PC-3 (cell line): ENCODE measurements around the gene NPLOC4. TPM values are rescaled to one million over a fixed set of nuclear protein-coding genes. Genes with fewer than 3 reads are reported as not detected.

ENCODE experiments used
- ATAC-seq: fragments of 200-7000 bp; cut with Tn5 transposase; 2 replicates; pipeline ENCODE4 v1.9.1; 2020; ENCODE audit warnings: mild to moderate bottlenecking, moderate library complexity
- BruUV-seq: library from RNA; stranded (reverse); fragments of 400-500 nt; replicated peaks from 2 replicates; lab custom pipeline; 2021; lab: Mats Ljungman, UMichigan
- CTCF ChIA-PET: fragments of 300-600 bp; sonication (Branson Sonifier 250); formaldehyde crosslinking; loops from one replicate; lab custom pipeline; 2022; ENCODE audit warnings: antibody characterized with exemption; lab: Charles Lee
- POLR2A ChIA-PET: fragments of 300-600 bp; sonication (Branson Sonifier 250); formaldehyde crosslinking; loops from one replicate; lab custom pipeline; 2022; ENCODE audit warnings: antibody characterized with exemption; ENCODE audit not compliant: unreplicated experiment; lab: Charles Lee
- DNase-seq: peaks from one replicate; pipeline ENCODE4 v3.0.0-alpha.2; 2015
- H2AFZ ChIP-seq: fragments of 300-600 bp; sonication (generic); 2 replicates; pipeline ENCODE4 v1.6.0; 2016; ENCODE audit warnings: antibody characterized with exemption, low read length
- H3F3A ChIP-seq: fragments of 300-600 bp; sonication (generic); one replicate; pipeline ENCODE4 v1.6.0; 2017; ENCODE audit warnings: antibody characterized with exemption, low read length, control low read depth, mild to moderate bottlenecking; ENCODE audit not compliant: unreplicated experiment
- H3K27ac ChIP-seq: fragments of 300-600 bp; sonication (generic); 2 replicates; pipeline ENCODE4 v1.5.1; 2016; ENCODE audit warnings: mild to moderate bottlenecking, low read length
- H3K27me3 ChIP-seq: fragments of 300-600 bp; sonication (generic); 2 replicates; pipeline ENCODE4 v1.6.1; 2016; ENCODE audit warnings: low read length, mixed read lengths
- H3K36me3 ChIP-seq: fragments of 300-600 bp; sonication (generic); 2 replicates; pipeline ENCODE4 v1.6.1; 2016; ENCODE audit warnings: low read depth, mixed run types, low read length, mixed read lengths
- H3K4me1 ChIP-seq: fragments of 300-600 bp; sonication (generic); 2 replicates; pipeline ENCODE4 v1.5.1; 2016; ENCODE audit warnings: low read length; ENCODE audit not compliant: insufficient read depth
- H3K4me2 ChIP-seq: fragments of 300-600 bp; sonication (generic); 2 replicates; pipeline ENCODE4 v1.6.0; 2016; ENCODE audit warnings: low read length
- H3K4me3 ChIP-seq: fragments of 300-600 bp; sonication (generic); 2 replicates; pipeline ENCODE4 v1.5.1; 2016; ENCODE audit warnings: mild to moderate bottlenecking, low read length, mixed read lengths
- H3K79me2 ChIP-seq: fragments of 300-600 bp; sonication (generic); 2 replicates; pipeline ENCODE4 v1.6.1; 2017; ENCODE audit warnings: low read length, mixed read lengths
- H3K9ac ChIP-seq: fragments of 300-600 bp; sonication (generic); 2 replicates; pipeline ENCODE4 v1.6.0; 2016; ENCODE audit warnings: mild to moderate bottlenecking, low read length
- H3K9me2 ChIP-seq: fragments of 300-600 bp; sonication (generic); replicated peaks from 2 replicates; pipeline ENCODE4 v1.6.1; 2016; ENCODE audit warnings: mixed run types, low read length, mixed read lengths
- H3K9me3 ChIP-seq: fragments of 300-600 bp; sonication (generic); 2 replicates; pipeline ENCODE4 v1.6.1; 2016; ENCODE audit warnings: low read length, mixed read lengths
- H4K20me1 ChIP-seq: fragments of 300-600 bp; sonication (generic); 2 replicates; pipeline ENCODE4 v1.6.1; 2016; ENCODE audit warnings: low read length, mixed read lengths
- EZH2 ChIP-seq: fragments of 300-600 bp; sonication (generic); IDR thresholded peaks from one replicate; pipeline ENCODE4 v1.6.1; 2017; ENCODE audit warnings: antibody characterized with exemption, mild to moderate bottlenecking, low read length; ENCODE audit not compliant: unreplicated experiment
- EZH2phosphoT487 ChIP-seq: fragments of 300-600 bp; sonication (generic); IDR thresholded peaks from 2 replicates; pipeline ENCODE4 v1.6.1; 2018; ENCODE audit warnings: mild to moderate bottlenecking, antibody characterized with exemption, low read length, borderline replicate concordance
- intact Hi-C: fragments of 100-400 bp; cut with micrococcal nuclease; formaldehyde crosslinking; loops from 2 replicates; pipeline ENCODE4 v1.9.0; 2023
- total RNA-seq: library from RNA; depleted of rRNA; stranded (reverse); fragments of >200 nt; gene quantifications from 2 replicates; pipeline ENCODE4 v1.2.3, GENCODE V29; 2014
- TF ChIP-seq, protein P1 (sequence below): fragments of 300-600 bp; sonication (generic); conservative IDR thresholded peaks from 2 replicates; pipeline ENCODE4 v1.5.1; 2017; ENCODE audit warnings: antibody characterized with exemption, low read depth, mild to moderate bottlenecking, low read length

Gene NPLOC4
- total RNA-seq, 1 experiment from 2014 or later: 109 TPM

GRCh38 chr17:81580481-81580880 is 56.4 kb downstream of the NPLOC4 start:
- Histone ChIP-seq H2AFZ (no peak overlapping the region), H3K27ac (no peak overlapping the region), H3K79me2 (peaks cover 38% of the 10 kb centered on the region), H3K9ac (no peak overlapping the region), H3K4me2 (no peak overlapping the region), H4K20me1 (peaks cover 76% of the 10 kb centered on the region), H3K4me1 (peaks cover 59% of the 10 kb centered on the region), H3K9me2 (no peaks in the 10 kb centered on the region), H3F3A (peaks cover 10% of the 10 kb centered on the region), H3K4me3 (no peak overlapping the region), H3K36me3 (peaks cover 43% of the 10 kb centered on the region), H3K27me3 (no peaks in the 10 kb centered on the region), H3K9me3 (no peaks in the 10 kb centered on the region)
- POLR2A ChIA-PET: no interaction called here
- CTCF ChIA-PET: no interaction called here
- intact Hi-C loops: no loop called here
- no TSS peak for BruUV-seq
- DNase-seq: no peak
- no peak for TF ChIP-seq EZH2phosphoT487
- no peak for TF ChIP-seq EZH2
- TF ChIP-seq, protein P1, sequence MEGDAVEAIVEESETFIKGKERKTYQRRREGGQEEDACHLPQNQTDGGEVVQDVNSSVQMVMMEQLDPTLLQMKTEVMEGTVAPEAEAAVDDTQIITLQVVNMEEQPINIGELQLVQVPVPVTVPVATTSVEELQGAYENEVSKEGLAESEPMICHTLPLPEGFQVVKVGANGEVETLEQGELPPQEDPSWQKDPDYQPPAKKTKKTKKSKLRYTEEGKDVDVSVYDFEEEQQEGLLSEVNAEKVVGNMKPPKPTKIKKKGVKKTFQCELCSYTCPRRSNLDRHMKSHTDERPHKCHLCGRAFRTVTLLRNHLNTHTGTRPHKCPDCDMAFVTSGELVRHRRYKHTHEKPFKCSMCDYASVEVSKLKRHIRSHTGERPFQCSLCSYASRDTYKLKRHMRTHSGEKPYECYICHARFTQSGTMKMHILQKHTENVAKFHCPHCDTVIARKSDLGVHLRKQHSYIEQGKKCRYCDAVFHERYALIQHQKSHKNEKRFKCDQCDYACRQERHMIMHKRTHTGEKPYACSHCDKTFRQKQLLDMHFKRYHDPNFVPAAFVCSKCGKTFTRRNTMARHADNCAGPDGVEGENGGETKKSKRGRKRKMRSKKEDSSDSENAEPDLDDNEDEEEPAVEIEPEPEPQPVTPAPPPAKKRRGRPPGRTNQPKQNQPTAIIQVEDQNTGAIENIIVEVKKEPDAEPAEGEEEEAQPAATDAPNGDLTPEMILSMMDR: no peak
- no peak for ATAC-seq

GRCh38 chr17:81579821-81580321 is 57.0 kb downstream of the NPLOC4 start:
- no TSS peak for BruUV-seq
- no peak for ATAC-seq

DNA sequence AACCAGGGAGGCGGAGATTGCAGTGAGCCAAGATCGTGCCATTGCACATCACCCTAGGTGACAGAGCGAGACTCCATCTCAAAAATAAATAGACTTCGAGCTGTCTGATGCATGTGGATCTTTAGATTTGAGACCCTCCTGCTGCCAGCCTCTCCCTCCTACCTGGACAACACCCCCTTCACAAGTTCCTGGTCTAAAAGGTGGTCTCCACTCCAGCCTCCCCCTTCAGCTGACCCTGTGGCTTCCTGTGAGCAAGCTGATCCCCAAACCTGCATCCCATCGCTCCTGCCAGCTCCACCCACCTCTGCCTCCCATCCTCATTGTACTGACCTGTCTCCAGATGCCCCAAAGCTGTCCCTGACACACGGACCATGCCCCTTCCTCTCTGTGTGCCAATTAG is 57.6 kb downstream of the NPLOC4 start:
- Histone ChIP-seq H4K20me1 (peaks cover 78% of the 10 kb centered on the region), H3K9me3 (no peaks in the 10 kb centered on the region), H3K27ac (no peak overlapping the region), H3K4me3 (no peak overlapping the region), H3K4me1 (peaks cover 50% of the 10 kb centered on the region), H3F3A (peaks cover 7% of the 10 kb centered on the region), H3K4me2 (no peak overlapping the region), H3K9me2 (no peaks in the 10 kb centered on the region), H3K79me2 (peaks cover 47% of the 10 kb centered on the region), H2AFZ (no peak overlapping the region), H3K9ac (no peak overlapping the region), H3K36me3 (peaks cover 47% of the 10 kb centered on the region), H3K27me3 (no peaks in the 10 kb centered on the region)
- ATAC-seq (no peak), DNase-seq (no peak)
- no TSS peak for BruUV-seq
- ChIA-PET CTCF (no interaction called here), POLR2A (interaction anchor here (0.5 kb wide), 1 partner anchor 67 kb away, joined by 3 read pairs; the partner anchor contains the start of gene ACTG1)
- intact Hi-C loops: no loop called here
- TF ChIP-seq EZH2 (no peak), EZH2phosphoT487 (no peak)
- TF ChIP-seq, protein P1: no peak

More at GRCh38 chr17:81579821-81580321, 57.0 kb downstream of the NPLOC4 start:
- H3K27ac ChIP-seq: no peak overlapping the region
- ChIA-PET CTCF (no interaction called here), POLR2A (no interaction called here)
- H3K9me3 ChIP-seq: no peaks in the 10 kb centered on the region
- intact Hi-C loops: no loop called here
- peaks cover 42% of the 10 kb centered on the region for H3K36me3 ChIP-seq
- no peaks in the 10 kb centered on the region for H3K27me3 ChIP-seq
- no peak overlapping the region for H3K4me3 ChIP-seq
- no peak overlapping the region for H3K4me2 ChIP-seq
- peaks cover 42% of the 10 kb centered on the region for H3K79me2 ChIP-seq
- no peak overlapping the region for H3K9ac ChIP-seq
- H3F3A ChIP-seq: peaks cover 10% of the 10 kb centered on the region
- H4K20me1 ChIP-seq: peaks cover 75% of the 10 kb centered on the region
- H3K4me1 ChIP-seq: peaks cover 55% of the 10 kb centered on the region
- DNase-seq: no peak
- H3K9me2 ChIP-seq: no peaks in the 10 kb centered on the region
- TF ChIP-seq, protein P1: no peak
- TF ChIP-seq EZH2 (no peak), EZH2phosphoT487 (no peak)
- H2AFZ ChIP-seq: no peak overlapping the region
